Breast epithelium (tissue), 4 donors: Measurements from ENCODE around the gene CCDC70. TPM values are rescaled to one million over a fixed set of nuclear protein-coding genes. Genes with fewer than 3 reads are reported as not detected.

Source experiments
- DNase-seq, 2 donors: peaks; one replicate each; pipeline ENCODE4 v3.0.0-alpha.2; 2019; ENCODE audit warnings: low spot score in 2 of 2
- H3K27ac ChIP-seq, 2 donors: fragments of 200-600 bp; sonication (generic) in 1 of 2; one replicate each; pipeline ENCODE4 v1.5.1; 2016 to 2019; ENCODE audit warnings: mild to moderate bottlenecking in 1 of 2
- H3K27me3 ChIP-seq, 2 donors: fragments of 200-600 bp; sonication (generic) in 1 of 2; one replicate each; pipeline versions ENCODE4 v1.5.1 to v1.6.0; 2017 to 2019; ENCODE audit warnings: control low read depth in 1 of 2, mild to moderate bottlenecking in 1 of 2
- H3K36me3 ChIP-seq: fragments of 200-600 bp; one replicate; pipeline ENCODE4 v1.5.1; 2019
- H3K4me1 ChIP-seq, 2 donors: fragments of 200-600 bp; sonication (generic); one replicate each; pipeline ENCODE4 v1.5.1; 2016 to 2019; ENCODE audit warnings: control low read depth in 1 of 2
- H3K4me3 ChIP-seq, 3 donors: fragments of 200-600 bp; sonication (generic); 1 replicate in 2 of 3; 2 replicates in 1 of 3; pipeline ENCODE4 v1.5.1; 2016 to 2019; ENCODE audit warnings: mild to moderate bottlenecking in 3 of 3, moderate library complexity in 2 of 3
- H3K9me3 ChIP-seq, 2 donors: fragments of 200-600 bp; sonication (generic) in 1 of 2; one replicate each; pipeline ENCODE4 v1.5.1; 2016 to 2019; ENCODE audit warnings: control low read depth in 1 of 2
- CTCF ChIP-seq, 3 donors: fragments of 450-650 bp; IDR thresholded peaks; one replicate each; pipeline ENCODE4 v1.5.1; 2016 to 2017; ENCODE audit warnings: antibody characterized with exemption in 3 of 3, mild to moderate bottlenecking in 3 of 3, moderate library complexity in 3 of 3
- POLR2A ChIP-seq: fragments of 450-650 bp; IDR thresholded peaks from one replicate; pipeline ENCODE4 v1.6.1; 2016; ENCODE audit warnings: antibody characterized with exemption, mild to moderate bottlenecking, moderate library complexity
- POLR2AphosphoS5 ChIP-seq, 3 donors: sonication (generic); formaldehyde crosslinking; IDR thresholded peaks; one replicate each; pipeline ENCODE4 v1.6.1; 2017; ENCODE audit warnings: antibody characterized with exemption in 3 of 3
- intact Hi-C: fragments of 100-400 bp; cut with DNase I; formaldehyde crosslinking; loops from one replicate; pipeline ENCODE4 v1.15.1; 2023; ENCODE audit warnings: low total_unique reads
- total RNA-seq, 3 donors: library from RNA; depleted of rRNA; stranded (reverse); fragments of >200 nt; gene quantifications; one replicate each; pipeline ENCODE4 v1.1.0, GENCODE V29; 2016

Gene CCDC70
- total RNA-seq, 3 donors from 2014 or later, result not detected

DNA sequence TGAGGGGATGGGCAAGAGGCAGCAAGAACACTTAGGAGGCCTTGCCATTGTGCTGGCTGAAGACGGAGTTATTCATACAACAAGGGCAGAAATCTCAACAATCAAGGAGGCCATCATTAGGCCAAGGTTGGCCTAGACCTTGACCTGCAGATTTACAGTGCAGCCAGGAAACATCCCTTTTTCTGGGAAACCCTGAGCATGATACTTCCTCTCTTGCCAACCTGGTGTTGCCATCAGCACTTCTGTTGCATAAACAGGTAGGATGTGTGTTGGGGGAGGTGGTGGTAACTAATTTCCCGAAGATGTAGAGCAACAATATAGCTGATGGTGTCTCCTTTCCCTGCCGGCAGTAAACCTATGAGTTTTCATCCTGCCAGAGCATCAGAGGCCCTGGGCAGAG is 24.8 kb upstream of the CCDC70 start:
- Histone ChIP-seq H3K9me3 (no peaks in the 10 kb centered on the region), H3K36me3 (no peaks in the 10 kb centered on the region), H3K27ac (no peak overlapping the region), H3K4me1 (no peaks in the 10 kb centered on the region), H3K4me3 (no peak overlapping the region), H3K27me3 (no peaks in the 10 kb centered on the region)
- TF ChIP-seq POLR2AphosphoS5 (IDR thresholded peaks at IDR 0.05) (no peak), POLR2A (no peak), CTCF (IDR thresholded peaks at IDR 0.05) (no peak)
- DNase-seq, result no peak
- intact Hi-C loops, result no loop called here

- Histone ChIP-seq H3K27ac (no peak overlapping the region), H3K4me3 (no peak overlapping the region), H3K9me3 (no peaks in the 10 kb centered on the region), H3K4me1 (no peaks in the 10 kb centered on the region), H3K36me3 (no peaks in the 10 kb centered on the region), H3K27me3 (no peaks in the 10 kb centered on the region)
- no peak for TF ChIP-seq CTCF (IDR thresholded peaks at IDR 0.05)
- no peak for TF ChIP-seq POLR2A
- no peak for TF ChIP-seq POLR2AphosphoS5 (IDR thresholded peaks at IDR 0.05)
- intact Hi-C loops, result no loop called here
- DNase-seq, result no peak
Observed at GRCh38 chr13:51838240-51838846, 23.4 kb upstream of the CCDC70 start.

GRCh38 chr13:51839711-51840540 is 21.8 kb upstream of the CCDC70 start:
- Histone ChIP-seq H3K36me3 (no peaks in the 10 kb centered on the region), H3K27me3 (no peaks in the 10 kb centered on the region), H3K9me3 (no peaks in the 10 kb centered on the region), H3K4me3 (no peak overlapping the region), H3K27ac (no peak overlapping the region), H3K4me1 (no peaks in the 10 kb centered on the region)
- no peak for DNase-seq
- TF ChIP-seq CTCF (IDR thresholded peaks at IDR 0.05), result no peak
- intact Hi-C loops, result no loop called here

DNA sequence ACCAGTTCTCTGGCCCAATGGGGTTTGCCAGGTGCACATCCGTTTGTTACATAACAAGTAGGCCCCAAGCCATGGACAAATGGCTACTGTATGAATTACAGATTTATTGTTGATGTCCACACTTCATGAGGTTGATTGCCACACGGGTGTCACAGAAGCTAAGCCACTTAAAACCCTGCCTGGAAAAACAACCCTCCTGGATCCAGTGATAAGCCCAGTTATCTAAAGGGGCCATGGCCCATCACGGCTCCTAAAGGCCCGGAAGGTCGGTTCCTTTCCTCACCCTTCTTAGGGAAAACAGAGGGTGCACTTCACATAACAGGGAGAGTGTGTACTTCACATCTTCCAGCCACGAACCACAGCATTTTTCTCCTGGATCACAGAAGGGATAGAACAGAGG is 20.9 kb upstream of the CCDC70 start:
- intact Hi-C loops, result no loop called here

DNA sequence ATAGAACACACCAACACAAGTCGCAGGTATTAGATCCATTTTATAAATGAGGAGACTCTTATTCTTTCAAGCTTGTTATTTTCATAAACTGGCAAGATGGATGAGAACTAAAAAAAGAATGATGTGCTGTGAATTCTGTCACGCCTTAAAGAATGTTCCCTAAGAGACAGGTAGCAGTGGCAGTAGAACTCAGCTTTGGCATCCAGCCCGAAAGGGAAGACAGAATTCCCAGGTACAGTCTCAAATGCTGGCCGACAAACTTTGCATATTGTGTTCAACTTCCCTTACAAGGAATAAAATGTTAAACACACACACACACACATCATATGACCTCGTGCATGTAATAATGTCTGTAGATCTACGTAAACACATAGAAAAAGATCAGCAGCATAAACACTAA is 20.0 kb upstream of the CCDC70 start:
- Histone ChIP-seq H3K4me1 (no peaks in the 10 kb centered on the region), H3K9me3 (no peaks in the 10 kb centered on the region), H3K27ac (no peak overlapping the region), H3K4me3 (no peak overlapping the region), H3K36me3 (no peaks in the 10 kb centered on the region), H3K27me3 (no peaks in the 10 kb centered on the region)
- DNase-seq, result no peak
- intact Hi-C loops, result no loop called here
- TF ChIP-seq CTCF (IDR thresholded peaks at IDR 0.05) (no peak), POLR2AphosphoS5 (IDR thresholded peaks at IDR 0.05) (no peak), POLR2A (no peak)

More for the DNA sequence above, 20.9 kb upstream of the CCDC70 start:
- Histone ChIP-seq H3K4me1 (no peaks in the 10 kb centered on the region), H3K9me3 (no peaks in the 10 kb centered on the region), H3K27ac (no peak overlapping the region), H3K36me3 (no peaks in the 10 kb centered on the region), H3K27me3 (no peaks in the 10 kb centered on the region), H3K4me3 (no peak overlapping the region)
- TF ChIP-seq POLR2A (no peak), POLR2AphosphoS5 (IDR thresholded peaks at IDR 0.05) (no peak)
- no peak for DNase-seq
